ENCODE data around the gene CBFA2T2. TPM values are rescaled to one million over a fixed set of nuclear protein-coding genes. Genes with fewer than 3 reads are reported as not detected.
"Not testable (repeated sequence)": the region's sequence is repeated elsewhere in the genome, so short reads cannot be mapped to it uniquely, and the experiment has no call there.

The CBFA2T2 gene
- 16.6 TPM for polyA plus RNA-seq (2013, experiment 1 of 4)
- polyA plus RNA-seq (2013, experiment 2 of 4) = 15.5 TPM
- 18.6 TPM for polyA plus RNA-seq (2013, experiment 3 of 4)
- 16.9 TPM for polyA plus RNA-seq (2013, experiment 4 of 4)

- peaks cover 4% of the 10 kb centered on the region for H3K27me3 ChIP-seq (ENCODE audit: control insufficient read depth, insufficient read depth, low read length, poor library complexity, severe bottlenecking)
- peaks cover 4% of the 10 kb centered on the region for H3K4me1 ChIP-seq (ENCODE audit: control insufficient read depth, insufficient read depth, low read length)
- H3K27ac ChIP-seq (ENCODE audit: insufficient read depth, low read depth, low read length, poor library complexity, severe bottlenecking) = peak within 1 kb of the TSS; percentile 81
- H3K4me3 ChIP-seq (ENCODE audit: insufficient read depth, low read depth, low read length) = peak within 1 kb of the TSS; percentile 56
- WGBS, 2 experiments = 2% methylated on average over 105 of the region's 105 CpGs
- no peaks in the 10 kb centered on the region for H3K36me3 ChIP-seq (ENCODE audit: control insufficient read depth, insufficient read depth, low read length)
- no peaks in the 10 kb centered on the region for H3K9me3 ChIP-seq (ENCODE audit: control insufficient read depth, low read length)
These were observed at the start of gene CBFA2T2 for GRCh38 chr20:33490023-33490933. Gene CBFA2T2 (plus strand): TSS chr20:33490096. CDS start chr20:33490268, 172 bp downstream.

DNA sequence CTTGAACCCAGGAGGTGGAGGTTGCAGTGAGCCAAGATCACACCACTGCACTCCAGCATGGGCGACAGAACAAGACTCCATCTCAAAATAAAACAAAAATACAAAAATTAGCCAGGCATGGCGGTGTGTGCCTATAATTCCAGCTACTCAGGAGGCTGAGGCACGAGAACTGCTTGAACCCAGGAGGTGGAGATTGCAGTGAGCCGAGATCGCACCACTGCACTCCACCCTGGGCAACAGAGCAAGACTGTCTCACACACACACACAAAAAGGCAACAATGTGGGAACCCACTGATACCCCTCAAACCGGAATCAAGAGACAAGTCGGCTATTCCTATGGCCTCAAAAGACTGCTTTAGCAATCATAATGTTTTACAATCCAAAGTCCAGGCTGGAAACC, 49.3 kb upstream of the CBFA2T2 start:
- not testable (repeated sequence) for H3K9me3 ChIP-seq (ENCODE audit: control insufficient read depth, low read length); H3K36me3 ChIP-seq (ENCODE audit: control insufficient read depth, insufficient read depth, low read length); H3K4me3 ChIP-seq (ENCODE audit: insufficient read depth, low read depth, low read length); H3K4me1 ChIP-seq (ENCODE audit: control insufficient read depth, insufficient read depth, low read length); H3K27ac ChIP-seq (ENCODE audit: insufficient read depth, low read depth, low read length, poor library complexity, severe bottlenecking)
- peaks cover 30% of the 10 kb centered on the region for H3K27me3 ChIP-seq (ENCODE audit: control insufficient read depth, insufficient read depth, low read length, poor library complexity, severe bottlenecking)
- 88 to 92% methylated on average over 7 of the region's 7 CpGs for WGBS, 2 experiments

GRCh38 chr20:33441142-33441955, 48.5 kb upstream of the CBFA2T2 start:
- Histone ChIP-seq H3K27ac (ENCODE audit: insufficient read depth, low read depth, low read length, poor library complexity, severe bottlenecking) (no peak overlapping the region), H3K4me3 (ENCODE audit: insufficient read depth, low read depth, low read length) (no peak overlapping the region), H3K27me3 (ENCODE audit: control insufficient read depth, insufficient read depth, low read length, poor library complexity, severe bottlenecking) (peaks cover 30% of the 10 kb centered on the region), H3K9me3 (ENCODE audit: control insufficient read depth, low read length) (no peaks in the 10 kb centered on the region), H3K4me1 (ENCODE audit: control insufficient read depth, insufficient read depth, low read length) (no peaks in the 10 kb centered on the region), H3K36me3 (ENCODE audit: control insufficient read depth, insufficient read depth, low read length) (no peaks in the 10 kb centered on the region)
- WGBS, 2 experiments = 91 to 99% methylated on average over 7 of the region's 7 CpGs

DNA sequence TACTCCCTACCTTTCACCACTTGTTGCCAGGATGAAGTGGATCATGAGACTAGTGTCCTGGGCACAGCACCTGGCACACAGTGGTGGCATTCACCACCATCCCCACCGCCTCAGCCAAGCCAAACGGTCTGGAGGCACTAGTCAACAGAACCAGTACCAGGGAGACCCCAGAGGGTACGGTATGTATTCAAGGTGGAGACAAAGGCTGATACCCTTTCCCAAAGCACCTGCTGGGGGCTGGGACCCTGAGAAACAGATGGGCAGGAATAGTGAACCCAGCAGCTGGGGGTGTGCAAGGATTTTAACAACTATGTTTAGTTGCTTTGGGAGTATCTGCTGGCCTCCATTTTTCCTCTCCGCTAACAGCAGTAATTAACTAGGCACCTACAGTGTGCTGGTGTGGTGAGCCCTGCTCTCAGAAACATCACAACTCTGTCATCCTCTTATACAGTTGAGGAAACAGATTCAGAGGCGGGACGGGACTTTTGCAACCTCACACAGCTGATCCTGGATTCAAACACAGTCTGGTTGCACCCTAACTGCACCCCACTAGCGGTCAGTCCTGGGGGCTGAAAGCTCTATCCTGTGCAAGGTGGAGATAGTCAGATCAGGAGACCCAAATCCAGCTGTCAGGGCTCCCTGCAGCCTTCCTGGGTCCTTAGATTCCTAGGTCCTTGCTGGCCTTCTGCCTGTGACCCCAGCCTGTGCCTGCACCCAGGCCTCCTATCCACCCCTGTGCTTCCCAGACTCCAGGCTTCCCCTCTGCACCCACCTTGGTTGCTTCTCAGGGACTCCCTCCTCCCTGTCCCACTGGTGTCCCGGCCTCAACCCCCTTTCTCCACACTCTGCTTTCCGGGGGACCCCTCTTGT, 47.5 kb upstream of the CBFA2T2 start:
- H3K4me3 ChIP-seq (ENCODE audit: insufficient read depth, low read depth, low read length) = peak overlapping the region; percentile 42
- no peak overlapping the region for H3K27ac ChIP-seq (ENCODE audit: insufficient read depth, low read depth, low read length, poor library complexity, severe bottlenecking)
- no peaks in the 10 kb centered on the region for H3K9me3 ChIP-seq (ENCODE audit: control insufficient read depth, low read length)
- no peaks in the 10 kb centered on the region for H3K36me3 ChIP-seq (ENCODE audit: control insufficient read depth, insufficient read depth, low read length)
- 84 to 90% methylated on average over 9 of the region's 9 CpGs for WGBS, 2 experiments
- H3K4me1 ChIP-seq (ENCODE audit: control insufficient read depth, insufficient read depth, low read length) = no peaks in the 10 kb centered on the region
- peaks cover 30% of the 10 kb centered on the region for H3K27me3 ChIP-seq (ENCODE audit: control insufficient read depth, insufficient read depth, low read length, poor library complexity, severe bottlenecking)

- 3 to 4% methylated on average over 45 of the region's 45 CpGs for WGBS, 2 experiments
- Histone ChIP-seq H3K27ac (ENCODE audit: insufficient read depth, low read depth, low read length, poor library complexity, severe bottlenecking) (no peak overlapping the region), H3K9me3 (ENCODE audit: control insufficient read depth, low read length) (no peaks in the 10 kb centered on the region), H3K36me3 (ENCODE audit: control insufficient read depth, insufficient read depth, low read length) (no peaks in the 10 kb centered on the region), H3K4me1 (ENCODE audit: control insufficient read depth, insufficient read depth, low read length) (no peaks in the 10 kb centered on the region), H3K4me3 (ENCODE audit: insufficient read depth, low read depth, low read length) (peak overlapping the region; percentile 42), H3K27me3 (ENCODE audit: control insufficient read depth, insufficient read depth, low read length, poor library complexity, severe bottlenecking) (peaks cover 30% of the 10 kb centered on the region)
These were observed 46.8 kb upstream of the CBFA2T2 start for GRCh38 chr20:33443006-33443511.

DNA sequence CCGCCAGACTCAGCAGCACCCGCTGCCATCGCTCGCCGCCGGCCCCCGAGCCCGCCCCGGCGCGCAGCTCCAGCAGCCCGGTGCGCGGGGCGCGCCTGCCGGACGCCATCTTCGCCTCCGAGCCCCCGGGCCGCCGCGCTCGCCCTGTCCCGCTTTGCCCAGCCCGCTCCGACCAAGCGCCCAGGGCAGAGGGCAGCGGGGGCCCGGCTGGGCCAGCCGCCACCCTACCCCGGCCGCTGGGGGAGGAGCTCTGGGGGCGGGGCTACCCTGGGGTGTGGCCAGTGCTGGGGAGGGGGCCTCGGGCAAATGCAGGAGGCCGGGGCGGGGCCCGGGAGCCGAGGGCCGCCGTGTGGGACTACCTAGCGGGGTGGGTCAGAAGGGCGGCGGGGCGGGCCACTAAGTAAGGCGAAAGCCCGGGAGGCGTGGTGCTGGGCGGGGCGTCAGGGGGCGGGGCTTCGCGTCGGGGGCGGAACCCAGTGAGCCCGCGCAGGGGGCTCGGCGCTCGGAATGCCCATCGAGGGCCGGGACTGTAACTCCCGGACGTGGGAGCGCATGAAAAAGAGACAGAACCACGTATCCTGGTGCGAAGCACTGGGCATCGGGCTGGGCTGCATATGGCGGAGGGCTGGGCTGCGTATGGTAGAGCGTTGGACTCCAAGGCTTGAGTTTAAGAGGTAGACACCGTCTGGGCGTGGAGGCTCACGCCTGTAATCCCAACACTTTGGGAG, 46.2 kb upstream of the CBFA2T2 start, which contains the start of gene SNTA1:
Gene SNTA1 (minus strand): TSS at position 252 of the 728 bp plus-strand sequence. CDS start 143 bp downstream, at position 109.
- peaks cover 30% of the 10 kb centered on the region for H3K27me3 ChIP-seq (ENCODE audit: control insufficient read depth, insufficient read depth, low read length, poor library complexity, severe bottlenecking)
- no peaks in the 10 kb centered on the region for H3K36me3 ChIP-seq (ENCODE audit: control insufficient read depth, insufficient read depth, low read length)
- H3K9me3 ChIP-seq (ENCODE audit: control insufficient read depth, low read length) = no peaks in the 10 kb centered on the region
- H3K27ac ChIP-seq (ENCODE audit: insufficient read depth, low read depth, low read length, poor library complexity, severe bottlenecking) = no peak within 1 kb of the TSS
- H3K4me1 ChIP-seq (ENCODE audit: control insufficient read depth, insufficient read depth, low read length) = no peaks in the 10 kb centered on the region
- peak within 1 kb of the TSS; percentile 42 for H3K4me3 ChIP-seq (ENCODE audit: insufficient read depth, low read depth, low read length)
- 0 to 1% methylated on average over 75 of the region's 75 CpGs for WGBS, 2 experiments

DNA sequence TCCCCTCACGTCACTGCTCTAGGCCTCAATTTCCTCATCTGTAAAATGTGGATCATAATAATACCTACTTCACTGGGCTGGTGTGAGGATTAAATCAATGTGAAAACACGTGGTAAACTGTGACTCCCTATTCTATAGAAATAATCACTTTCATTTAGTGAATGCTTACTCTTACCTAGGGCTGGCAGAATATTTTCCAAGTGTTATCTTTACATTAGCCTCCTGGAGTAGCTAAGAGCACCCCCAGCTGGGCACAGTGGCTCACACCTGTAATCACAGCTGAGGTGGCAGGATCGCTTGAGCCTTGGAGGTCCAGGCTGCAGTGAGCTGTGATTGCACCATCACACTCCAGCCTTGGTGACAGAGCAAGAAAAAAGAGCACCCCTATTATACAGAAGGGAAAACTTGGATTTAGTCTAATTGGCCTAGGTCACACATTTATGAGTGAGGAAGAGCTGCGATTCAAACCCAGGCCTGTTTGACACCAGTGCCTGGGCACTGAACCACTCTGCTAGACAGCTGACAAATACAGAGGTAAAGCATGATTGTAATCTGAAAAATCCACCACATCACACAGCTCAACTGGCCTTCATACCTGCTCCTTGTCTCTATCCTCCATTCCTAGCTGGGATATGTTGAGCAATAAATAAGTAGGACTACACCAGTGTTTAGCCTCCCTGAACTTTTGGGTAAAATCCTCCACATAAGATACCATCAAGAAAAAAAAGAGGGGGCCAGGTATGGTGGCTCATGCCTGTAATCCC, 44.9 kb upstream of the CBFA2T2 start:
- no peak overlapping the region for H3K27ac ChIP-seq (ENCODE audit: insufficient read depth, low read depth, low read length, poor library complexity, severe bottlenecking)
- H3K36me3 ChIP-seq (ENCODE audit: control insufficient read depth, insufficient read depth, low read length) = no peaks in the 10 kb centered on the region
- H3K9me3 ChIP-seq (ENCODE audit: control insufficient read depth, low read length) = no peaks in the 10 kb centered on the region
- H3K27me3 ChIP-seq (ENCODE audit: control insufficient read depth, insufficient read depth, low read length, poor library complexity, severe bottlenecking) = peaks cover 30% of the 10 kb centered on the region
- WGBS, 2 experiments = 55 to 60% methylated on average over 3 to 4 of the region's 4 CpGs
- no peak overlapping the region for H3K4me3 ChIP-seq (ENCODE audit: insufficient read depth, low read depth, low read length)
- H3K4me1 ChIP-seq (ENCODE audit: control insufficient read depth, insufficient read depth, low read length) = no peaks in the 10 kb centered on the region

- 75 to 77% methylated on average over 4 of the region's 4 CpGs for WGBS, 2 experiments
- Histone ChIP-seq H3K36me3 (ENCODE audit: control insufficient read depth, insufficient read depth, low read length) (no peaks in the 10 kb centered on the region), H3K9me3 (ENCODE audit: control insufficient read depth, low read length) (no peaks in the 10 kb centered on the region), H3K4me3 (ENCODE audit: insufficient read depth, low read depth, low read length) (no peak overlapping the region), H3K4me1 (ENCODE audit: control insufficient read depth, insufficient read depth, low read length) (no peaks in the 10 kb centered on the region), H3K27me3 (ENCODE audit: control insufficient read depth, insufficient read depth, low read length, poor library complexity, severe bottlenecking) (peaks cover 30% of the 10 kb centered on the region), H3K27ac (ENCODE audit: insufficient read depth, low read depth, low read length, poor library complexity, severe bottlenecking) (no peak overlapping the region)
These were observed 43.8 kb upstream of the CBFA2T2 start for GRCh38 chr20:33445881-33446625.
